Keratinocyte (primary cell): ENCODE data around the gene SVIP. TPM values are rescaled to one million over a fixed set of nuclear protein-coding genes. Genes with fewer than 3 reads are reported as not detected.

Experiments used
- DNase-seq: peaks from one replicate; pipeline ENCODE4 v3.0.0-alpha.2; 2011; ENCODE audit warnings: low read depth, missing footprints, low spot score
- FAIRE-seq: peaks from 2 replicates; lab custom pipeline; 2011; peaks lifted over from hg19 to GRCh38; lab: Jason Lieb, UNC
- H2AFZ ChIP-seq: 2 replicates; pipeline ENCODE4 v1.6.0; 2012; ENCODE audit warnings: low read length, control low read depth, inconsistent platforms; ENCODE audit not compliant: control insufficient read depth
- H3K27ac ChIP-seq: 2 replicates; pipeline ENCODE4 v1.5.1; 2011; ENCODE audit warnings: low read length; ENCODE audit not compliant: control insufficient read depth, insufficient read depth
- H3K27me3 ChIP-seq: 3 replicates; pipeline ENCODE4 v1.6.0; 2011; ENCODE audit warnings: low read length; ENCODE audit not compliant: control insufficient read depth, insufficient read depth; ENCODE audit errors: extremely low read depth
- H3K36me3 ChIP-seq, 2 experiments: 2 replicates in 1 of 2; 3 replicates in 1 of 2; pipeline ENCODE4 v1.5.1; 2011; ENCODE audit warnings: low read length in 2 of 2, mild to moderate bottlenecking in 1 of 2; ENCODE audit not compliant: control insufficient read depth in 2 of 2, insufficient read depth in 2 of 2; ENCODE audit errors: extremely low read depth in 1 of 2
- H3K4me1 ChIP-seq: 3 replicates; pipeline ENCODE4 v1.5.1; 2011; ENCODE audit warnings: low read length; ENCODE audit not compliant: control insufficient read depth, insufficient read depth; ENCODE audit errors: extremely low read depth
- H3K4me2 ChIP-seq: 3 replicates; pipeline ENCODE4 v1.6.0; 2011; ENCODE audit warnings: low read depth, low read length; ENCODE audit not compliant: control insufficient read depth, insufficient read depth; ENCODE audit errors: extremely low read depth
- H3K4me3 ChIP-seq, 3 experiments: fragments of 200-600 bp in 1 of 3; sonication (generic) in 1 of 3; 2 replicates in 2 of 3; 3 replicates in 1 of 3; pipeline ENCODE4 v1.5.1; 2011 to 2016; ENCODE audit warnings: low read length in 3 of 3, mild to moderate bottlenecking in 3 of 3, control low read depth in 2 of 3, inconsistent platforms in 1 of 3, low read depth in 1 of 3, mixed read lengths in 1 of 3, mixed run types in 1 of 3, moderate library complexity in 1 of 3; ENCODE audit not compliant: control insufficient read depth in 2 of 3, insufficient read depth in 2 of 3; ENCODE audit errors: extremely low read depth in 1 of 3
- H3K79me2 ChIP-seq: 2 replicates; pipeline ENCODE4 v1.6.0; 2012; ENCODE audit warnings: low read length; ENCODE audit not compliant: control insufficient read depth, insufficient read depth
- H3K9ac ChIP-seq: 3 replicates; pipeline ENCODE4 v1.6.0; 2011; ENCODE audit warnings: low read length; ENCODE audit not compliant: control insufficient read depth, insufficient read depth; ENCODE audit errors: extremely low read depth
- H3K9me1 ChIP-seq: 3 replicates; pipeline ENCODE4 v1.6.0; 2011; ENCODE audit warnings: low read length; ENCODE audit not compliant: control insufficient read depth, insufficient read depth; ENCODE audit errors: extremely low read depth
- H3K9me3 ChIP-seq: 2 replicates; pipeline ENCODE4 v1.5.1; 2012; ENCODE audit warnings: low read depth, low read length; ENCODE audit not compliant: control insufficient read depth
- H4K20me1 ChIP-seq: 3 replicates; pipeline ENCODE4 v1.6.0; 2011; ENCODE audit warnings: low read length; ENCODE audit not compliant: control insufficient read depth, insufficient read depth; ENCODE audit errors: extremely low read depth
- EZH2 ChIP-seq: IDR thresholded peaks from one replicate; pipeline ENCODE4 v1.6.1; 2012; ENCODE audit warnings: inconsistent platforms, mild to moderate bottlenecking, low read length, moderate library complexity
- dilution Hi-C: fragments of 300-500 bp; cut with MboI; formaldehyde crosslinking; loops from one replicate; pipeline ENCODE4 v1.7.0; 2020; ENCODE audit warnings: low sequenced_read_pairs; ENCODE audit not compliant: extremely low pct_ligation_motif_present
- polyA plus RNA-seq, 5 experiments: library from polyadenylated mRNA; depleted of rRNA in 3 of 5; stranded (reverse) in 3 of 5; stranded (forward) in 1 of 5; unstranded in 1 of 5; fragments of >200 nt; gene quantifications; 1 replicate in 1 of 5; 2 replicates in 3 of 5; 3 replicates in 1 of 5; pipeline versions ENCODE4 v1.2.1 to v1.2.3, GENCODE V29; 2011 to 2012; ENCODE audit warnings: missing spikeins in 2 of 5, low read depth in 1 of 5, low replicate concordance in 1 of 5
- TF ChIP-seq, protein P1 (sequence below), 3 experiments: IDR thresholded peaks in 1 of 3; conservative IDR thresholded peaks in 1 of 3; optimal IDR thresholded peaks in 1 of 3; 2 replicates in 2 of 3; 3 replicates in 1 of 3; pipeline versions ENCODE3 to v1.5.1; 2011; ENCODE audit warnings: low read length in 3 of 3, mild to moderate bottlenecking in 3 of 3, moderate library complexity in 2 of 3, control low read depth in 1 of 3, inconsistent platforms in 1 of 3; ENCODE audit not compliant: insufficient read depth in 2 of 3; ENCODE audit errors: extremely low read depth in 1 of 3

SVIP gene
- polyA plus RNA-seq, 1 donor (not counting 4 experiments of a cell fraction or from before 2014, with no cell fraction given) = 3.3 TPM

GRCh38 chr11:22775248-22775647, 54.4 kb downstream of the SVIP start:
- no peaks in the 10 kb centered on the region for H3K4me1 ChIP-seq
- H3K27me3 ChIP-seq = no peaks in the 10 kb centered on the region
- DNase-seq (no peak), FAIRE-seq (no peak)
- H3K27ac ChIP-seq = no peak overlapping the region
- no peaks in the 10 kb centered on the region for H3K36me3 ChIP-seq
- no peaks in the 10 kb centered on the region for H3K9me1 ChIP-seq
- no peak overlapping the region for H3K4me3 ChIP-seq
- no peaks in the 10 kb centered on the region for H3K9me3 ChIP-seq
- no peak overlapping the region for H2AFZ ChIP-seq
- no peaks in the 10 kb centered on the region for H4K20me1 ChIP-seq
- dilution Hi-C loops = loop anchor here (25.0 kb wide), 2 partner anchors 88 to 213 kb away; no protein-coding TSS in a partner anchor
- no peak overlapping the region for H3K9ac ChIP-seq
- H3K79me2 ChIP-seq = no peaks in the 10 kb centered on the region
- no peak overlapping the region for H3K4me2 ChIP-seq
- no peak for TF ChIP-seq EZH2
- TF ChIP-seq, protein P1, sequence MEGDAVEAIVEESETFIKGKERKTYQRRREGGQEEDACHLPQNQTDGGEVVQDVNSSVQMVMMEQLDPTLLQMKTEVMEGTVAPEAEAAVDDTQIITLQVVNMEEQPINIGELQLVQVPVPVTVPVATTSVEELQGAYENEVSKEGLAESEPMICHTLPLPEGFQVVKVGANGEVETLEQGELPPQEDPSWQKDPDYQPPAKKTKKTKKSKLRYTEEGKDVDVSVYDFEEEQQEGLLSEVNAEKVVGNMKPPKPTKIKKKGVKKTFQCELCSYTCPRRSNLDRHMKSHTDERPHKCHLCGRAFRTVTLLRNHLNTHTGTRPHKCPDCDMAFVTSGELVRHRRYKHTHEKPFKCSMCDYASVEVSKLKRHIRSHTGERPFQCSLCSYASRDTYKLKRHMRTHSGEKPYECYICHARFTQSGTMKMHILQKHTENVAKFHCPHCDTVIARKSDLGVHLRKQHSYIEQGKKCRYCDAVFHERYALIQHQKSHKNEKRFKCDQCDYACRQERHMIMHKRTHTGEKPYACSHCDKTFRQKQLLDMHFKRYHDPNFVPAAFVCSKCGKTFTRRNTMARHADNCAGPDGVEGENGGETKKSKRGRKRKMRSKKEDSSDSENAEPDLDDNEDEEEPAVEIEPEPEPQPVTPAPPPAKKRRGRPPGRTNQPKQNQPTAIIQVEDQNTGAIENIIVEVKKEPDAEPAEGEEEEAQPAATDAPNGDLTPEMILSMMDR (optimal IDR thresholded peaks at IDR 0.05 in 1 of 3, IDR thresholded peaks at IDR 0.05 in 1 of 3, conservative IDR thresholded peaks at IDR 0.05 in 1 of 3; ENCODE audit: extremely low read depth in 1 of 3, insufficient read depth in 2 of 3, low read length in 3 of 3) = no peak

GRCh38 chr11:22774716-22775115, 54.9 kb downstream of the SVIP start:
- dilution Hi-C loops = loop anchor here (25.0 kb wide), 2 partner anchors 87 to 212 kb away; no protein-coding TSS in a partner anchor
- DNase-seq (no peak), FAIRE-seq (no peak)
- H3K9me1 ChIP-seq = no peaks in the 10 kb centered on the region
- H3K36me3 ChIP-seq = no peaks in the 10 kb centered on the region
- no peaks in the 10 kb centered on the region for H3K27me3 ChIP-seq
- no peaks in the 10 kb centered on the region for H3K9me3 ChIP-seq
- no peaks in the 10 kb centered on the region for H3K4me1 ChIP-seq
- TF ChIP-seq, protein P1 (optimal IDR thresholded peaks at IDR 0.05 in 1 of 3, IDR thresholded peaks at IDR 0.05 in 1 of 3, conservative IDR thresholded peaks at IDR 0.05 in 1 of 3; ENCODE audit: extremely low read depth in 1 of 3, insufficient read depth in 2 of 3, low read length in 3 of 3) = no peak
- TF ChIP-seq EZH2 = no peak
- H4K20me1 ChIP-seq = no peaks in the 10 kb centered on the region
- no peak overlapping the region for H3K4me3 ChIP-seq
- H3K9ac ChIP-seq = no peak overlapping the region
- no peak overlapping the region for H2AFZ ChIP-seq
- H3K27ac ChIP-seq = no peak overlapping the region
- no peak overlapping the region for H3K4me2 ChIP-seq
- H3K79me2 ChIP-seq = no peaks in the 10 kb centered on the region
